Hematopoietic multipotent progenitor cell treated with erythropoietin and hydrocortisone succinate and interleukin-3 and kit ligand, for 15 days (in vitro differentiated cells): ENCODE measurements around the gene ESAM.
A peak's percentile ranks its signal among the peaks of the same experiment; 100 is the strongest.

ENCODE experiments used
- DNase-seq: peaks from one replicate; pipeline ENCODE4 v3.0.0-alpha.2; 2015; ENCODE audit warnings: low spot score

ESAM gene

GRCh38 chr11:124753205-124753604, 8.9 kb downstream of the ESAM start:
- no peak for DNase-seq

- DNase-seq, result no peak
Measured at GRCh38 chr11:124752471-124753102, 9.5 kb downstream of the ESAM start.

GRCh38 chr11:124751741-124752470, 10.2 kb downstream of the ESAM start, which contains the start of gene VSIG2:
Gene VSIG2 (minus strand): TSS chr11:124752255. CDS start chr11:124752137, 118 bp downstream.
- no peak for DNase-seq

- no peak for DNase-seq
Measured at GRCh38 chr11:124751391-124751740, 10.7 kb downstream of the ESAM start.

GRCh38 chr11:124749912-124750311, 12.2 kb downstream of the ESAM start:
- no peak for DNase-seq

- no peak for DNase-seq
Measured at GRCh38 chr11:124748481-124749343, 13.4 kb downstream of the ESAM start.

- DNase-seq, result no peak
Measured at GRCh38 chr11:124748100-124748418, 14.0 kb downstream of the ESAM start.

GRCh38 chr11:124747406-124748099, 14.5 kb downstream of the ESAM start:
- DNase-seq, result no peak

- peak; percentile 69 for DNase-seq
Measured at GRCh38 chr11:124746621-124747243, 15.4 kb downstream of the ESAM start.

- no peak for DNase-seq
Measured at GRCh38 chr11:124745835-124746620, 16.1 kb downstream of the ESAM start.

- no peak for DNase-seq
Measured at GRCh38 chr11:124745270-124745834, 16.7 kb downstream of the ESAM start.

GRCh38 chr11:124743050-124743449, 19.0 kb downstream of the ESAM start:
- no peak for DNase-seq

- DNase-seq, result no peak
Measured at GRCh38 chr11:124742555-124742954, 19.5 kb downstream of the ESAM start.

GRCh38 chr11:124740277-124740882, 21.7 kb downstream of the ESAM start:
- DNase-seq, result peak; percentile 11

- peak; percentile 71 for DNase-seq
Measured at GRCh38 chr11:124739479-124740276, 22.4 kb downstream of the ESAM start, which contains the start of gene NRGN. Gene NRGN (plus strand): TSS chr11:124739942. CDS start chr11:124740085, 143 bp downstream.

GRCh38 chr11:124738713-124739478, 23.2 kb downstream of the ESAM start:
- no peak for DNase-seq

GRCh38 chr11:124737638-124738305, 24.3 kb downstream of the ESAM start:
- DNase-seq, result no peak

- no peak for DNase-seq
Measured at GRCh38 chr11:124736736-124737135, 25.4 kb downstream of the ESAM start.
